NCI-H2171 (cell line): ENCODE data around the gene MERTK.
"Not testable (repeated sequence)": the region's sequence is repeated elsewhere in the genome, so short reads cannot be mapped to it uniquely, and the experiment has no call there.

Experiments used
- DNase-seq: peaks from one replicate; lab custom pipeline; 2025; lab: John Stamatoyannopoulos, UW

Gene MERTK

DNA sequence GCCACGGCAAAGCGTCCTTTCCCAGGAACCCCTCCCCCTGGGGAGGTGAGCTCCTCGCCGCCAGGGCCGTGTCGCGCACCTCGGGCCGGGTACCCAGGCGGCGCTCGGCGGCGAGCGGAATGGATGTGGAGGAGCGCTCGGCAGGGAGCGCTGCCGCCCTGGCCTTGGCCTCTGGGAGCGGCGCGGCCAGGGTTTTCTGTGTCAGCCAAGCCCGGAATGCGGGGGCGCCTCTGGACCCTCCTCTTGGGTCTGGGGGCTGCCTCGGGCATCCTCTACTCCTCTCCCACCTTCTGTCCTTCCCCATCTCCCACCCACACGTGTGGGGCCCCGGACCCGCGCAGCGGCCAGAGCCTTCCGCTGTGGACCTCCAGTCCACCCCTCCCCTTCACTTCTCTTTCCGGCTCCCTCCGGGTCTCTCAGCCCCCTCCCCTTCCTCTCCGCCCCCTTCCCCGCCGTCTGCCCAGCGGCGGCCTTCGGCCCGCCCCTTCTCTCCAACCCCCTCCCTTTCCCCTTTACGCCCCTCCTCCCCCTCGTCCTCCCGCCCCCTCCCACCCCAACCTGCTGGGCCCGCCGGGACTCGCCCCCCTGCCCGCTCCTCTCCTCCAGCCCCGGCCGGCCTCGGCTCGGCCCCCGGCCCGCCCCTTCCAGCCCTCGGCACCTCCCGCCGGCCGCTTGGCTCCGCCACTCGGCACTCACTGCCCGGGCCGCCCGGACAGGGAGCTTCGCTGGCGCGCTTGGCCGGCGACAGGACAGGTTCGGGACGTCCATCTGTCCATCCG is at the start of gene MERTK:
Gene MERTK, plus strand, starts transcription at position 684 of the 779 bp plus-strand sequence. CDS start 129 bp downstream, outside the sequence.
- peak; percentile 65 for DNase-seq

DNA sequence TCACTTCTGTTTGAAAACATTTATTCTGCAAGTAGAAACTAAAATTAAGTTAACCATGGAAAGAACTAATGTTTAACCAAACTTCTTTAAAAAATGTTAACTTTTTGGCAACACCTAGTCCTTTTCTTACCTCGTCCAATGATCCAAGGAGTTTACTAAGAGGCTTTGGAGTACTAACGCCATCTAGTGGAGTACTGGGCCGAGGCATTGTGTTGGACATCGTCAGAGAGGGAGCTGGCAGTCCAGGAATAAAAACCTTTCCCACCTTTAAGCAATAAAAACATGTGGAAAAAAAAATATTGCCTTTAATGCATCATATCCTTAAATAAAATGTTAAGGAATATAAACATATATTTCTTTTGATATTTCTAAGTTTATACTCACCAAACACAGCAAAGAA is 47.8 kb upstream of the MERTK start:
- DNase-seq: not testable (repeated sequence)

DNA sequence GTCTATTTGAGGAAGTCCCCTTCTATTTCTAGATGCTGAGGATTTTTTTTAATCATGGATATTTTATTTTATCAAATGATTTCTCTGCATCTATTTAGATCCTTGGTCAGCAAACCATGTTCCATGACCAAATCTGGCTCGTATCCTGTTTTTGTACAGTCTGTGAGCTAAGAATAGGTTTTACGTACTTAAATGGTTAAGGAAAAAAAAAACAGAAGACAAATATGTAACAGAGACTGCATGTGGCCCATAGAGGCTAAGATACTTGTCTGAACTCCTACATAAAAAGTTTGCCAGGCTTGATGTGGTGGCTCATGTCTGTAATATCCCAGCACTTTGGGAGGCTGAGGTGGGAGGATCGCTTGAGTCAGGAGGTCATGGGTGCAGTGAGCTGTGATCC is 45.9 kb upstream of the MERTK start:
- DNase-seq: not testable (repeated sequence)

DNA sequence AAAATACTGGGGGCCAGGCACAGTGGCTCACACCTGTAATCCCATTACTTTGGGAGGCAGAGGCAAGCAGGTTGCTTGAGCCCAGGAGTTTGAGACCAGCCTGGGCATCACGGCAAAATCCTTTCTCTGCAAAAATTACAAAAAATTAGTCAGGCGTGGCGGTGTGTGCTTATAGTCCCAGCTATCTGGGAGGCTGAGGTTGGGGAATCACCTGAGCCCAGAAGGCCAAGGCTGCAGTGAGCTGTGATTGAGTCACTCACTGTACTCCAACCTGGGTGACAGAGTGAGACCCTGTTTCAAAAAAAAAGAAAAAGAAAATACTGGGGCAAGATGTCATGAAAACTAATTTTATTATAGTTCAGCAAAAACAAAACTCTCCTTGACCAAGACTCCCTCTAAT is 38.4 kb upstream of the MERTK start:
- DNase-seq: not testable (repeated sequence)

DNA sequence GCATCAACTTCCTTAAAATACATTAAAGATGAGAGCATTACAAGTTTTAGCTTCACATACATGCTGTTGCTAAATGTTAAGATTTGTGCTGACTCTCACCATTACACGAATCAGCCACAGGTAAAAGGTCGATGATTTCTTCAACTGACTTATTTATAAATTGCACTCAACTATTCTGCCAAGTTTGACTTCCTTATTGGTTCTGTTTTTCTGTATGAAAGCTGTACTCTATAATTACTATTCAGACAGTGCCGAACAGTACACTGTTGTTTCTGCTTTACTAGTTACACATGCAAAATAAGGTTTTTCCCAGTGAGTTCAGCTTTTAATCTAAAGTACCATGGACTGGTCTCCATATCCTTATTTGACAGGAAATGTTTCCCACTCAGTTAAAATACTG is 33.3 kb upstream of the MERTK start:
- not testable (repeated sequence) for DNase-seq

DNA sequence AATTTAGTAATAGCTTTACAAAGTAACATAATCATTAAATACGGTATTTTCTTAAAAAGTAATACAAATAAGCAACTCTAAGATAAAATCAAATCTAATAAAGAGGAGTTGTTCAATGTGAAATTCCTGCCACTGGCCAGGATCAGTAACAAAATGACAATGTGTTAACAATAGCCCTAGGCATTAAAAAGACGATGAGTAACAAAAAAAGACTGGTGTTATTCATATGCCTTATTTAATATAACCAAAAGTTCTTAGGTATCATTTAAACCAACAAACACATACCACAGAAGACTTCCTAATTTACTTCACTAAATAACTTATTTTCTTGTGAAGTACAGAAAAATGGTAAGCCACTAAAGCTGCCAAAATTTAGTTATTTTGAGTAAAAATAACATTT is 25.6 kb upstream of the MERTK start:
- DNase-seq: not testable (repeated sequence)

DNA sequence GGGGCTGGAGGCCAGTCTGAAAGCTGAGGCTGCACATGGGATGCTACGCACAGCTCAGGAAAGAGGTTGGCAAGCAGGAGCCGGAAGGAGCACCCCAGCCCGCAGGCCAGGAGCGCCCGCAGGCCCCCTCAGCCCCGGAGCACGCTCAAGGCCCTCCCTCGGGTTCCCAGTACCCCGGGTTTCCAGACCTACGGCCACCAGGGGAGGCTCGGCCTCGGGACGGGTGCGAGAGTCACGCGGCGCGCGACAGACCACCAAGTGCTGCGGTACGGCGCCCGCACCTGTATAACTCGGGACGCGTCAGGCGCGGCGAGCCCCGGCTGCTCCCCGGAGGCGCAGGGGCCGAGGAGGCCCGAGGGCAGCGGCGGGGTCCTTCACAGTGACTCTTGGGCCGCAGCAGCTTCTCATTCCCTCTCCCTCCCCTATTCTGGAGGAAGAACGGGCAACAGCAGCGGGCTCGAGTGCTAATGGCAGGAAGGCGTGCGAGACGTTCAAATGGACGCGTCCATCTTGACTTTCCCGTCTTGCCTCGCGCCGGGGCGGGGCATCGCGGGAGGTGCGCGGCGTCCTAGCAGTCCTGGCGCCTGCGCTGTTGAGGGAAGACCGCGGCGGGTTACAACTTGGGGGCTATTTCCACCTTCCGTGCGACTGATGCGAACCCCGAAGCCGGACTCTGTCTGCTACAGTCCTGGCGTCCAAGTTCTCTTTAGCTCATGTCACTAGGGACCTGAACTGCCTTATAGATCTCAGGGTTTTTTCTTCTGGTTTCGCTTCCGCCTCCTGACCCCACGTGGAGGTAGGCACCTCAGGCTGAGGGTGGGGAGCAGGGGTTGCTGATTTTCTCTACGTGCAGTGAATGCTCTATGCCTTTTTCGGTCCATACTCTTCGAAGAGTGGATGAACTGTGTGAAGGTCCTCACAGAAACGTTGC is 14.5 kb upstream of the MERTK start, which contains the start of gene ANAPC1:
Gene ANAPC1, minus strand, starts transcription at position 533 of the 931 bp plus-strand sequence. CDS start 3,368 bp downstream, outside the sequence.
- DNase-seq: peak; percentile 89

DNA sequence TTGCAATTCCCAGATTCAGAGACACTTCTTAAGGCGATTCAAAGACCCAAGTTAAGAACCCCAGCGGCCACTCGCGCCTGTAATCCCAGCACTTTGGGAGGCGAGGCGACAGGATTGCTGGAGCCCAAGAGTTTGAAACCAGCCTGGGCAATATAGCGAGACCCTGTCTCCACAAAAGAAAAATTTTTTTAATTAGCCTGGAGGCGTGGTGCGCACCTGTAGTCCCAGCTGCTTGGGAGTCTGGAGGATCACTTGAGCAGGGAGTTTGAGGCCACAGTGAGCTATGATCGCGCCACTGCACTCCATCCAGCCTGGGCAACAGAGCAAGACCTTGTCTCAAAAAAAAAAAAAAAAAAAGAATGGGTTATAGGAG is 13.8 kb upstream of the MERTK start:
- DNase-seq: no peak

DNA sequence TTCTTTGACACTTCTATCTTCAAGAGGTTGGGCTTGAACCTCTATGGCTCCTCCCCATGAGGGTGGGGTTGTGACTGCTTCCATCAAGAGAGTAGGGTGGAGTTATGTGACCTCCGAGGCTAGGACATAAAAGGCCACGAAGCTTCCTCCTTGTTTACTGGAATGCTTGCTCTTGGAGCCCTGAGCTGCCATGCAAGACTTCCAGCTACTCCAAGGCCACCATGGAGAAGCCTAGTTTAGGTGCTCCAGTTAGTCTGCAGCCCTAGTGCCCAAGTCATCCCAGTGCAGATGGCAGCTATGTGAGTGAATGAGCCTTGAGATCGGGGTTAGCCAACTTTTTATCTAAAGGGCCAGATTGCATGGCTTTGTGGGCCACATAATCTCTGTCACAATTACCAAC is 2.4 kb upstream of the MERTK start:
- DNase-seq: no peak

DNA sequence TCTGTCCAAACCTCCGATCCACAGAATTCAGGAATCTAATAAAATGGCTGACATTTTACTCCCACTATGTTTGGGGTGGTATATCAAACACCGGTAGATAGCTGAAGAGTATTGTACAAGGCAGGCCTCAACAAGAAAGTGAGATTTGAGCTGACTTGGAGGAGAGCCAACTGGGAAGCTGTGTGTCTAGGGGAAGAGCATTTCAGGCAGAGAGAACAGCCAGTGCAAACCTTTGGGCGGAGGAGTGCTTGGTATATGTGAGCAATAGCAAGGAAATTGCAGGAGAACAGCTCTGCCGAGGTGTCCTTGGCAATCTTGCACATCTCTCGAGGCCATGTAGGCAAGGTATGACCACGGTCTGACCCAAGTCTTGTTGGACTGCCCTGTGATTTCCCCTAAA is 1.8 kb upstream of the MERTK start:
- peak; percentile 77 for DNase-seq

DNA sequence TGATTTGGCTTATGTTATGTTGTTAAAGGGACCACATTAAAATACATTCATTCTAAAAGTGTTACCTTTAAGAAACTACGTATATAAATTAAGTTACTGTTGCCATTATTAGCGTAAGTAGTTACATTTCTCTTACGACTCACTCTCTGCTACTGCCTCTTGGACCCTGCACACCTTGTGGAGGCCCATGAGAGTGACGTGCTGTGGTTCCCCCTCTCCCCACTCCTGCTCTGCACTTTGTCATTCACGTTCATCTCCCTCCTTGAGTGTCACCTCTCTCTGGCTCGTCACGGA is 830 bp upstream of the MERTK start:
- no peak for DNase-seq

DNA sequence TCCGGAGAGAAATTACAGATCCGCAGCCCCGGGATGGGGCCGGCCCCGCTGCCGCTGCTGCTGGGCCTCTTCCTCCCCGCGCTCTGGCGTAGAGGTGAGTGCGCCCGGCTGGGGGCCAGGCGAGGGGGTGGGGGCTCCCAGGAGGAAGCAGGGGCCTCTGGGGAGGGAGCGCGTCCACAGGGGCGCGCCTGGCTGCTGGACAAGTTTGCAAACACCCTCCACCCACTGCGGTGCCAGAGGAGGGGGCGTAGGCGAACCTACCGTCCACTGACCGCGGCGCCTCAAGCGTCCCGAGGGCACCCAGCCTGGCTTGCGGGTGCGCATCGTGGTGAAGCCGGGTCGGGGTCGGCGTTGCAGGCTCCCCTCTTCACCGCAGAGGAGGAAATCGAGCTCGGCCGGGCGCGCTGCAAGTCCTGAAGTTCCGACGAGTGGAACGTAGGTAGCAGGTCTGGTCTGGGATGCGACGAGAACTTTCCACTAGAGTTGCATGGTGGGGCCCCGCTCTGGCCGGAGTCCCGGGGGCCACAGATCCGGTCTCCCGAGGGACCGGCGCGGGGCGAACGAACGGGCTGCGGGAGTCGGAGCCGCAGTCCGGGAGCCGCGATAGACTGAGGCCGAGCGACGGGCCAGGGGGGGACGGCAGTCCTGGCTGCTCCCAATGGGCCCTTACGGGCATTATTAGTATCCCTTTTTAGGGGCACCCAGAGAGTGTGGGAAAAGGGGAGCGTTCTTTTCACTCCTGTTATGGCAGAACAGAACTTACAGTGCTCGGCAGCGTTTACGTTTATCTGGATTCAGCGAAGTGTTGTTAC is 502 bp downstream of the MERTK start:
- DNase-seq: no peak

DNA sequence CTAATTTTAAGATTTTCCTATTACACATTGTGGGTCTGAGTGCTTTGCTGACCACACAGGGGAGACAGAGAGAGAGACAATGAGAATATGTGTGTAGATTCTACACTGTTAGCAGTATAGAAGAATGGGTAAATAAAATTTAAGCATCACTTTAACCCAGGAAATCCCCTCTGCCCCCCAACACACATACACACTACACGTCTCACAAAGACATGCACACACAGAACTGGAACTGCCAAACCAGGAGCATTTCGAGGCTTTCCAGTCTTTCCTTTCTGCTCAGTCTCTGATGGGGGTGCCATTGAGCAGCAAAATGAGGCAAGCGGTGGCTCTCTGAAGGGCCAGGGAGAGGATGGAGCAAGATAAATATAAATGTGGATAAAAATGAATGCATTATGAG is 2.5 kb downstream of the MERTK start:
- no peak for DNase-seq

DNA sequence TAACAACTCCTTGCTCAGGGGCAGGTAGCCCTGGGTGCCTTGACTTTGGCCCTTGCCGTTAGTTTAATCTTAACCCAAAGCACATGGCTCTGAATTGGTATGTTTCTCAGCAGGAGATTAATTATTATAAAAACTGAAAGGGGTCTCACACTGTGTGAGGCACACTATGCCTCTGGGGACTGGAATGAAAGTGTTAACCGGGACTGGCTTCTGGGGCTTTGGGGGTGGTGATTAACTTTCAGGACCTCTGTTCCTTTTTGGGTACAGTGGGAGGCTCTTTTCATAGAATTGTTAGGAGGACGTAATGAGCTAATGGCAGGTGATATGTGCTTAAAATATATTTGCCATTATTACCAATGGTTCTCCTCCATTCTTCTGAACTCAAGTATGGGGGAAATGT is 5.1 kb downstream of the MERTK start:
- DNase-seq: no peak

DNA sequence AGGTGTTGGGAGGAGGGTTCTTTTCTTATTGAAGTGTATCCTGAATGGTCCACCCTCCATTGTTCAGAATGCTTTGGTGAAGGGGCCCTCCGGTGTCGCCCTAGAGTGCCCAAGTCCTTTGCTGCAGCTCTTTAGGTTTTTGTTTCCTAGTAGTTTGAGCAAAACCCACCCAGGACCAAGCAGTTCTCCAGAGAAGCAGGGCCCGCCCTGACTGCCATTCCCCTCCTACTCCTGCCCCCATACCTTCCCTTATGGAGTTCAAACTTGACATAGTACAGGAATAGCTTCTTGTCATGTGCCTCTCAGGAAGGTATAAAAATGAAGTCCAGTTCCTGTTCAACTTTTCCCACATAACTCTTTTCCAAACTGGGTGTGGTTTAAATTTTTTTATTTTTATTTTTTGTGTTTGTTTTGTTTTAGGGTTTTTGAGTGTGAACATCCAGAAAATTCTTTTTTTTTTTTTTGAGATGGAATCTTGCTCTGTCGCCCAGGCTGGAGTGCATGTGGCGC is 5.6 kb downstream of the MERTK start:
- no peak for DNase-seq

DNA sequence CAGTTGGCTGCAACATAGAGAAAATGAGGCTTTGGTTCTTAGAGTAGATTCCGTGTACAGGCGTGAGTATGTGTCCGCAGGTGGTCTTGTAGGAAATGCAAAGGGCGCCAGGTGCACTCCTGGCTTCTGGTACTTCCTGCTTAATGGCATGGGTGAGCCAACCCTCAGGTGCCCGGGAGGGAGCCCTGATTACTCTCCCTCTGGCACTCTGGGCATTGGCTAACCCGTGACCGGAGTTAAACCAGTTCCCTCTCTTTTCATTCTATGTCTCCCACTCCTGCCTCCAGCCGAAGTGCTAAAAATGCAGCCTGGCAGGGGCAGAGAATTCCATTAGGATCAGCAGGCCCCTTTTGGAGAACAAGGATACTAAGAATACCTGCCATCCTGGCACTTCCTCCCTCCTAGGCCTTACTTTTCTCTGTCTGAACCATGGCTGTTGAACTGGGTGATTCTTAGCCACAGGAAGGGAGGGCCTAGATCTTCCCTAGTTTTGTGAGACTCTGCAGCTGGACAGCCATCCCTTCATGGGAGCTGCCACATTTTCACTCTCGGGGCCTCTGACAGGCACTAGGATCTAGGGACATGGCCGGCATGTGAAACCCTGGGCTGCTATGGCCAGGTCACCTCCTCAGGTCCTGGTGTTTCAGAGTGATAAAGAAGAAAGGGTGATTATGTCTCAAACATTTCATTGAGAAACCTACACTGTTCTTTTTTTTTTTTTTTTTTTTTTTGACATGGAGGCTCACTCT is 6.5 kb downstream of the MERTK start:
- DNase-seq: no peak

DNA sequence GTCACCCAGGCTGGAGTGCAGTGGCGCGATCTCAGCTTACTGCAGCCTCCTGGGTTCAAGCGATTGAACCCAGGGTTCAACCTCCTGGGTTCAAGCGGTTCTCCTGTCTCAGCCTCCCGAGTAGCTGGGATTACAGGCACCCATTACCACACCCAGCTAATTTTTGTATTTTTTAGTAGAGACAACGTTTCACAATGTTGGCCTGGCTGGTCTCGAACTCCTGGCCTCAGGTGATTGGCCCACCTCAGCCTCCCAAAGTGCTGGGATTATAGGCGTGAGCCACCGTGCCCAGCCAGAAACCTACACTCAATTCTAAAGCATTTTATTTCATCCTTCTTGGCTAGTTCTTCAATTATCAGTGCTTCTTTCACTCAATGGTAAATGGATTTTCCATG is 7.1 kb downstream of the MERTK start:
- DNase-seq: not testable (repeated sequence)

DNA sequence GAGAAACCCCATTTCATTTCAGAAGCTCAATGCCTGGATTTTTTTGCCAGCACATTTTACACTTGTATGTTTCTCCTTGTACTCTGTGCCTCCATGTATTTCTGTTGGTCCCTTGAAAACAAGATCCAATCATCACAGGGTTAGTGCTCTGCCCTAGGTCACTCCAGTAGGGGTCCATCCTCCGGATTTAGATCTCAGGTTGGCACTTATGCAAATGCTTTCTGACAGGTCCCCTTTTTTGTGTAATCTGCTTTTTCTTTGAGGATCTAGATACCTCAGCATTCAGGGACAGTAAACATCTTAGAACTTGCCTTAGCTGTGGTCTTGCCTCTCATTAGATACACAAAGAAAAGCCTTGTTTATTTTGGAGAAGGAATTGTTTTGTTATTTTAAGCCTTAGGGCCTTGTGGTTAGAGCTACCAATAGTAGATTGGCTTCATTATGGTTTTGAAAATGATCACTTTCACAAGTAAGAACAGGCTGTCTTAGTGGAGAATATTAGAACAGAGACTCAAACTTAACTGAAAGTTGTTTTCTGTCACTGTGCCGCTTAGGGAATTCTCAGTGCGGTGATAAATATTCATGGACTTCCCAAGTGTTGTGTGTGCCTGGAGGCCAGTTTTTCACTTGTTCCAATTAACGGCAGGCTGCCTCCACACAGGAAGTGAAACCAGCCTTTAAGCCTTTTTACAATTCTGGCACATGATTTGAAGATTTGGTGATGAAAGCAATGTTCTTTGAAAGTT is 7.8 kb downstream of the MERTK start:
- no peak for DNase-seq

DNA sequence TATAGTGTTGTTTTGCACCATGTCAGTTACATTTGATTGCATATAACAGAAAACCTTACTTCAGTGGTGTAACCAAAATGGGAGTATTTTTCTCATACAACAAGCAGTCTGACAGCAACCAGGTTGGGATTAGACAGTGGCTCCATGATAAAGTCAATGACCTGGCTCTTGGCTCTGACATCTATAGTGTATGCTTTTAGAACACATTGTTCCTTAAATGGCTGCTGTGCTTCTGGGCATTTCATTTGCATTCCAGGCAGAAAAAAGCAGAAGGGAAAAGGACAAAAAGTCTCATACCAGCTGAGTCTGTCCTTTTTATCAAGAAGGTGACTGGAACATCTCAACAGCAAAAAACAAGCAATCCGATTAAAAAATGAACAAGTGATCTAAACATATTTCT is 10.2 kb downstream of the MERTK start:
- no peak for DNase-seq

DNA sequence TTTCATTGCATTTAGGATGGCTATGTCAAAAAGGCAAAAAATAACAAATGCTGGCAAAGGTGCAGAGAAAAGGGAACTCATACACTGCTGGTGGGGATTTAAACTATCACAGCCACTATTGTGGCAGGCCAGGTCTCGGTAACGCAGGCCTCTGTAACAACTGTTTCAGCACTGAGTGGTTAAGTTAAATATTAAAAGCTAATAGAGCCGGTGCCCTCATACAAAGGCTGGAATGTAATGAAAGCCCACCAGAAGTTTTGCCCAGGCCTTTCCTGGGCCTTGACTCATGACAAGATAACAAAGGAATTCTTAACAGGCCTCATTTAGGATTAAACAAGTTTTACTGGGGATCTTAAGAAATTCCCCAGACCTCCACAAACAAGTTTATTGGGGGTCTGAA is 10.7 kb downstream of the MERTK start:
- no peak for DNase-seq

DNA sequence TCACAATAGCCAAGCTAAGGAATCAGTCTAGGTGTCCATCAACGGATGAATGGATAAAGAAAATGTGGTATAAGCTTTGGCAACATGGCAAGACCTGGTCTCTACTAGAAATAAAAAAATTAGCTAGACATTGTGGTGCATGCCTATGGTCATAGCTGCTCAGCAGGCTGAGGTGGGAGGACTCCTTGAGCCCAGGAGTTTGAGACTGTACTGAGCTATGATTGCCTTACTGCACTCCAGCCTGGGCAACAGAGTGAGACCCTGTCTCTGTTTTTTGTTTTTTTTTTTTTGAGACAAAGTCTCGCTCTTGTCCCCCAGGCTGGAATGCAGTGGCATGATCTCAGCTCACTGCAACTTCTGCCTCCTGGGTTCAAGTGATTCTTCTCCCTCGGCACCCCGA is 11.6 kb downstream of the MERTK start:
- DNase-seq: not testable (repeated sequence)
